Measurements from ENCODE around the gene WNT11.

Gene WNT11

GRCh38 chr11:76216536-76217325, 10.4 kb upstream of the WNT11 start:
- no peak for DNase-seq
- H3K4me3 ChIP-seq (ENCODE audit: low read depth, low read length): no peak overlapping the region
- no peak for TF ChIP-seq CTCF (IDR thresholded peaks at IDR 0.05; ENCODE audit: low read depth, low read length, missing control alignments)
- in situ Hi-C loops (cut with HindIII; ENCODE audit: low pct_ligation_motif_present, low sequenced_read_pairs): no loop called here
- no peaks in the 10 kb centered on the region for H3K36me3 ChIP-seq (replicated peaks)
- peaks cover 10% of the 10 kb centered on the region for H3K27me3 ChIP-seq (replicated peaks)
- no peak overlapping the region for H3K27ac ChIP-seq

- in situ Hi-C loops (cut with HindIII; ENCODE audit: low pct_ligation_motif_present, low sequenced_read_pairs): no loop called here
- H3K36me3 ChIP-seq (replicated peaks): no peaks in the 10 kb centered on the region
- TF ChIP-seq CTCF (IDR thresholded peaks at IDR 0.05; ENCODE audit: low read depth, low read length, missing control alignments): no peak
- H3K27me3 ChIP-seq (replicated peaks): peaks cover 18% of the 10 kb centered on the region
- DNase-seq: peak; percentile 57
- H3K27ac ChIP-seq: no peak overlapping the region
- no peak overlapping the region for H3K4me3 ChIP-seq (ENCODE audit: low read depth, low read length)
Observed at GRCh38 chr11:76215941-76216340, 9.6 kb upstream of the WNT11 start.

GRCh38 chr11:76214968-76215548, 8.8 kb upstream of the WNT11 start:
- H3K36me3 ChIP-seq (replicated peaks): no peaks in the 10 kb centered on the region
- no peak for TF ChIP-seq CTCF (IDR thresholded peaks at IDR 0.05; ENCODE audit: low read depth, low read length, missing control alignments)
- no peak overlapping the region for H3K4me3 ChIP-seq (ENCODE audit: low read depth, low read length)
- no peak for DNase-seq
- peaks cover 27% of the 10 kb centered on the region for H3K27me3 ChIP-seq (replicated peaks)
- no peak overlapping the region for H3K27ac ChIP-seq
- in situ Hi-C loops (cut with HindIII; ENCODE audit: low pct_ligation_motif_present, low sequenced_read_pairs): no loop called here

GRCh38 chr11:76214186-76214585, 7.9 kb upstream of the WNT11 start:
- no peak for DNase-seq
- H3K36me3 ChIP-seq (replicated peaks): no peaks in the 10 kb centered on the region
- in situ Hi-C loops (cut with HindIII; ENCODE audit: low pct_ligation_motif_present, low sequenced_read_pairs): no loop called here
- peaks cover 32% of the 10 kb centered on the region for H3K27me3 ChIP-seq (replicated peaks)
- no peak overlapping the region for H3K27ac ChIP-seq
- H3K4me3 ChIP-seq (ENCODE audit: low read depth, low read length): no peak overlapping the region
- TF ChIP-seq CTCF (IDR thresholded peaks at IDR 0.05; ENCODE audit: low read depth, low read length, missing control alignments): no peak

GRCh38 chr11:76212086-76213035, 6.1 kb upstream of the WNT11 start:
- in situ Hi-C loops (cut with HindIII; ENCODE audit: low pct_ligation_motif_present, low sequenced_read_pairs): no loop called here
- Histone ChIP-seq H3K4me3 (ENCODE audit: low read depth, low read length) (no peak overlapping the region), H3K27ac (no peak overlapping the region), H3K27me3 (replicated peaks) (peaks cover 42% of the 10 kb centered on the region), H3K36me3 (replicated peaks) (no peaks in the 10 kb centered on the region)
- no peak for DNase-seq
- no peak for TF ChIP-seq CTCF (IDR thresholded peaks at IDR 0.05; ENCODE audit: low read depth, low read length, missing control alignments)

Measured in brain microvascular endothelial cell (primary cell).